ENCODE measurements around the gene VPS52.

DNA sequence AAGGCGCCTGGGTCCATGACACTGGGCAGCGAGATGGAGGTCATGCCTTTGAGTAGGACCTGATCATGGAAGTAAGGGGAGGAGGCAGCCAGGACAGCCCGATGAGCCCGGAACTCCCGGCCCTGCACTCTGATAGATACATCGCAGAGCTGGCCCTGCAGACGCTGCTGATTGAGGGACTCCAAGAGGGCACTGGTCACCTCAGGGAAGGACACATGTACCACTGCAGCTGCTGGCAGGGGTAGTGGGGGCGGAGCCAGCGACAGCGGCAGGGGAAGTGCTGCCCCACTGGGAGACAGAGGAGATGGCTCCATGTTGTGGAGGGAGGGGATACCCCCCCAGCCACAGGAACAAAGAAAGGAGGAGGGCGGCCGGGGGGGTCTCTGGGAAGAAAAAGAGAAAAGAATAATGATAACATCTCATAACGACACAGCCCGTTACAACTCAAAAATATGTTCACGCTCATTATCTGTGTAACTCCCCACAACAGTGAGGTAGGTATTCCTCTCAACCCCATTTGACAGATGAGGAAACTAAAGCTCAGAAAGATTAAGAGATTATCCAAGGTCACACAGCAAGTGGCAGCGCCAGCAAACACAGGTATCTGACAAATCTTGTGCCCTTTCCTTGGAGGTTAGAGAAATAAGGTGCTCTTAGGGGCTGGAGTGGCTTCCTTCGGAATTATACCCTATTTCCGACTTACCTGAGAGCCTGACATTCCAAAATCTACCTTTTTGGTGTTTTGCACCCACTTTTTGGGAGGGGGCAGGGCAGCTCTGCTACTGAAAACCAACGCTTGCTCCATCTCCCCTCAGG, 45.1 kb upstream of the VPS52 start:
- TF ChIP-seq REST (IDR thresholded peaks at IDR 0.05; ENCODE audit: low read depth) (no peak), POLR2AphosphoS5 (IDR thresholded peaks at IDR 0.05; ENCODE audit: low read depth, low read length) (no peak), POLR2A (IDR thresholded peaks at IDR 0.05; ENCODE audit: borderline replicate concordance, extremely low read depth, insufficient read depth, insufficient read length) (no peak), TCF7L2 (IDR thresholded peaks at IDR 0.05; ENCODE audit: borderline replicate concordance, extremely low read depth, insufficient read depth, insufficient read length) (no peak), ZNF274 (IDR thresholded peaks at IDR 0.05; ENCODE audit: low read depth, low read length) (no peak)
- TF ChIP-seq, protein P1, sequence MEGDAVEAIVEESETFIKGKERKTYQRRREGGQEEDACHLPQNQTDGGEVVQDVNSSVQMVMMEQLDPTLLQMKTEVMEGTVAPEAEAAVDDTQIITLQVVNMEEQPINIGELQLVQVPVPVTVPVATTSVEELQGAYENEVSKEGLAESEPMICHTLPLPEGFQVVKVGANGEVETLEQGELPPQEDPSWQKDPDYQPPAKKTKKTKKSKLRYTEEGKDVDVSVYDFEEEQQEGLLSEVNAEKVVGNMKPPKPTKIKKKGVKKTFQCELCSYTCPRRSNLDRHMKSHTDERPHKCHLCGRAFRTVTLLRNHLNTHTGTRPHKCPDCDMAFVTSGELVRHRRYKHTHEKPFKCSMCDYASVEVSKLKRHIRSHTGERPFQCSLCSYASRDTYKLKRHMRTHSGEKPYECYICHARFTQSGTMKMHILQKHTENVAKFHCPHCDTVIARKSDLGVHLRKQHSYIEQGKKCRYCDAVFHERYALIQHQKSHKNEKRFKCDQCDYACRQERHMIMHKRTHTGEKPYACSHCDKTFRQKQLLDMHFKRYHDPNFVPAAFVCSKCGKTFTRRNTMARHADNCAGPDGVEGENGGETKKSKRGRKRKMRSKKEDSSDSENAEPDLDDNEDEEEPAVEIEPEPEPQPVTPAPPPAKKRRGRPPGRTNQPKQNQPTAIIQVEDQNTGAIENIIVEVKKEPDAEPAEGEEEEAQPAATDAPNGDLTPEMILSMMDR (IDR thresholded peaks at IDR 0.05 in 2 of 3, conservative IDR thresholded peaks at IDR 0.05 in 1 of 3; ENCODE audit: borderline replicate concordance in 1 of 3, insufficient read depth in 1 of 3, low read depth in 2 of 3, low read length in 2 of 3), result no peak
- TF ChIP-seq, protein P2, sequence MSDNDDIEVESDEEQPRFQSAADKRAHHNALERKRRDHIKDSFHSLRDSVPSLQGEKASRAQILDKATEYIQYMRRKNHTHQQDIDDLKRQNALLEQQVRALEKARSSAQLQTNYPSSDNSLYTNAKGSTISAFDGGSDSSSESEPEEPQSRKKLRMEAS (IDR thresholded peaks at IDR 0.05), result no peak

Data from HCT116 (cell line).